GM19397 (cell line): Measurements from ENCODE around the gene TMEM115.

Experiments
- ATAC-seq: cut with Tn5 transposase; IDR thresholded peaks from one replicate; pipeline ENCODE4 v1.9.1; 2021; ENCODE audit warnings: mild to moderate bottlenecking, moderate library complexity; ENCODE audit not compliant: unreplicated experiment

TMEM115 gene

DNA sequence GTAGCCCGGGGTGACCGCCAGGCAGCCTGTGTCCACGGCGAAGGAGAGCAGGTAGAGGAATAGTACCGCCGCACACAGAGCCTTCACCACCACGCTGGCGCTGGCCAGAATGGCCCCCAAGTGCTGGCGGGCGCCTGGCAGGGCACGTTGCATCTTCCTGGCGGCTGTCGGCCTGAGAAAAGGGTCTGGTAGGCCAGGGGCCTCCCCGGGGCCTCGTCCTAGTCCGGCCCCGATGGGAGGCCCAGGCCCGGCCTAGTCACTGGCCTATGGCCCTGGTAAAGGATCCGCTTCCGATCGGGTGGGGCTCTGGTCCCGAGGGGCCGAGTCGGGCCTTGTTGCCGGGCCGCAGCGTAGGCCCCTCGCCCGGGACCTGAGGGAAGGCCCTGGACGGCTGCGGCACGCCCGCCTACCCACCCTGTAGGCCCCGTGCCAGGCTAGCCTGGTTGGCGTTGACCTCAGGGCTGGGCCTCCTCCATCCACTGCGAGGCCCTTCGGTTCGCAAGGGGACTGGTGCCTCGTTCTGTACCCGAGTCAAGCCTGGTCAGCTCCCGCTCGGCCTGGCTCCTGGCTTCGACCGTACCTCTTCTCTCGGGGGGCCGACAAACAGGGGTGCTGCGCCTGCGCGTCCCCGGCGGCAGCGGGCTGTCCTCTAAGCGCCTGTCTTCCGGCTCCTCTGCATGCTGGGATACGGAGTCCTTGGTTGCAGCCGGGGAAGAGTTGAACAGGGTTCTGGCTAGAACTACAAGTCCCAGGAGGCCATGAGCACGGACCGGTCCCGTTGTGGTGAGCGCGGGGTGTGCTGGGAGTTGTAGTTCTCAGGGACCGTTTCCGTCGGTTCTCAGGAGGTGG is at the start of gene TMEM115:
TSS of gene TMEM115 (minus strand) at position 611 of the 849 bp plus-strand sequence. CDS start at position 153, 458 bp downstream.
- peak; percentile 95 for ATAC-seq

DNA sequence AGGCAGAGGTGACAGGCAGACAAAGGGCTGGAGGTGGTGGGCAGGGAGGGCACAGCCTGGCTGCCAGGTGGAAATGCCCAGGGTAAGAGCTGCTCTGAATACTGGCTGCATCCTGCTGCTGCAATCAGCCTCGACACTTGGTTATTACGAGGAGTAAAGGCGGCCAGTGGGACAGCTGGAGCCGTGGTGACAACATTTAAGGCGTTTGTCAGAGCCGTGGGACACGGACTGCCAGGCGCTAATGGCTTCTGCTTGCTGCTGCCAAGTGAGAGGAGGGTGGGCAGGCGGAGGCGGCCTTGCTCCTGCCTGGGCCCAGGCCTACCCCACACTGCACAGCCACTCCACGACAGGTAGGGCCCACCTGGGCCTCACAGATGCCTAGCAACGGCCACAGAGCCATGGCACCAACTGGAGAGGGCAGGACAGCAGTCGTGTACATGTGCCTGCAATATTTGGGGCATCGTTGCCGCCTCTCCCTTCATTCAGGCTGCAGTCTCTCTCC is 49.2 kb upstream of the TMEM115 start:
- no peak for ATAC-seq

- ATAC-seq: no peak
Measured at GRCh38 chr3:50406487-50406886, 47.2 kb upstream of the TMEM115 start.

DNA sequence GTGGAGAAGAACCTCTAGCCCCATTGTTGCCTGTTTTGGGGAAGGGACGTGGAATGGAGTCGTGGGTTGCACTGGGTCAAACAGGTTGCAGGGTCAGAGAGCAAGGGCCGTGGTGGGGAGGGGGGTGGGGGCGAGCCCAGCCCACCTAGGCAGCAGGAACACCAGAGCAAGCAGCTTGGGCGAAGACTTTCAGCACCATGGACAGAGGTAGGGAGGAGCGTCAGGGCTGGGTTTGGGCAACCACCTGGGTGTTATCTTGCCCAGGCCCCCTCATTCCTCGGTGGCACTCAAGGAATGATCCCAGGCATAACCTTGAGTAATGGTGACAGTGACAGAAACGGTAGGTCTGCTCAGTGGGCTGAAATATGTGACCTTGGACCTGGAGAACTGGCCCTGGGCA is 45.9 kb upstream of the TMEM115 start:
- no peak for ATAC-seq

GRCh38 chr3:50401978-50402595 is 42.8 kb upstream of the TMEM115 start:
- ATAC-seq: no peak

- no peak for ATAC-seq
Measured at GRCh38 chr3:50396502-50396901, 37.2 kb upstream of the TMEM115 start.

GRCh38 chr3:50395070-50395860 is 35.9 kb upstream of the TMEM115 start:
- ATAC-seq: no peak

DNA sequence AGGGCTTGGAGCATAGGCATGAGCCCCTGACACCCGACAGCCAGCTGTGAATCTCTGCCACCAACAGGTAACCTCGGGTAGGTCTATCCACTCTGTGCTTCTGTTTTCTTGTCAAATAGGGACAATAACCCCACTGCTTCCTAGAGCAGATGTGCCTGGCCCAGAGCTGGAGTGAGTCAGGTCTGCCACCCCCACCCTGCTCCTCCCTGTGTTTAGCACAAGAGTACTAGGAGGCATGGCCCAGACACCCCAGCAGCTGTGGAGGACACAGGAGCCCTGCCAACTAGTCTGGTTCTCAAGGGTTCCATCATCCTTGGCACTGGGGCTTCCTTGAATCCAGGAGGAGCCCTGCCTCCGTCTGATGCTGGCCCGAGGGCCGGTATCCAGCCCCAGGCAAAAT is 33.7 kb upstream of the TMEM115 start:
- ATAC-seq: no peak

DNA sequence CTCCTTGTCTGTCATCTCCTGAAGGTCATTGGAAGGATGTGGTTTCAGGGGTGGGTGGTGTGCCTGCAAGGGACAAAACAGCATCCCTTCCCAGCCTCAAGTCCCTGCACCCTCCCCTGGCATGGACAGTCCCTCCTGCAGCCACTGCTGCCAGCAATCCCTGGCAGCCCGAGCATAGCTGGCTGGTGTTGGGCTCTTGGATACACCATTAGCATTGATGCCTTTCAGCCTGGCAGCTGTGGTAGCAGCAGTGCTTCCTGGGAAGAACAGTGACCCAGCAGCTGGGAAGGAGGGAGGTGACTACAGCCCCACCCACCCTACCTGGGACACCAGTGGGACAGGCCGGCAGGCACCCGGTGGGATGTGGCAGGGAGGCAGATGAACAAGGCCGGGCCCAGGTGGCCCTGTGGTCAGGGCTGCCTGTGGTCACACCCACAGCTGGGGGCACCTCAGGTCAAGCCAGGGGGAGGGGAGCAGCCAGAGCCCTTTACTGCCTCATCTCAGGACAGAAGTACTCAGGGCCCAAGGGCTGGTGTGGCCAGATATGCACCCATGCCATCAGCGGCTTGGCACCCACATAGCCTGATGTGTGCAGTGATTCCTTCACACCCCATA is 32.9 kb upstream of the TMEM115 start:
- ATAC-seq: no peak

GRCh38 chr3:50390508-50391224 is 31.3 kb upstream of the TMEM115 start:
- no peak for ATAC-seq

DNA sequence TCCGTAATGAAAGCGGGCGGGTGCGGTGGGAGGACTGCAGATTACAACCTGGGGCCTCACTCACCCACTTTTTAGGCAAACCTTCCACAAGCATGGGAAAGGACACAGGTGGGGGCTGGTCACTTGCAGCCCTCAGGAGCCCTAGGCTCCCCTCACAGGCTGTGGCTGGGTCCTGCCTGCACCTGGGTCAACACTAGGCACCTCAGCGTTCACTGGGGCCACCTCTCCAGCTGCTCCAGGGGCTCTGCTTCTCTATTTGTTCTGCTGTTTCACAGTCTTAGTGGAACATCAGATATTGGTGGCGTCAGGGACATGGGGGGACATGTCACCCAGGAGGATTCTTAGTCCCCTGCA is 30.1 kb upstream of the TMEM115 start:
- ATAC-seq: no peak

DNA sequence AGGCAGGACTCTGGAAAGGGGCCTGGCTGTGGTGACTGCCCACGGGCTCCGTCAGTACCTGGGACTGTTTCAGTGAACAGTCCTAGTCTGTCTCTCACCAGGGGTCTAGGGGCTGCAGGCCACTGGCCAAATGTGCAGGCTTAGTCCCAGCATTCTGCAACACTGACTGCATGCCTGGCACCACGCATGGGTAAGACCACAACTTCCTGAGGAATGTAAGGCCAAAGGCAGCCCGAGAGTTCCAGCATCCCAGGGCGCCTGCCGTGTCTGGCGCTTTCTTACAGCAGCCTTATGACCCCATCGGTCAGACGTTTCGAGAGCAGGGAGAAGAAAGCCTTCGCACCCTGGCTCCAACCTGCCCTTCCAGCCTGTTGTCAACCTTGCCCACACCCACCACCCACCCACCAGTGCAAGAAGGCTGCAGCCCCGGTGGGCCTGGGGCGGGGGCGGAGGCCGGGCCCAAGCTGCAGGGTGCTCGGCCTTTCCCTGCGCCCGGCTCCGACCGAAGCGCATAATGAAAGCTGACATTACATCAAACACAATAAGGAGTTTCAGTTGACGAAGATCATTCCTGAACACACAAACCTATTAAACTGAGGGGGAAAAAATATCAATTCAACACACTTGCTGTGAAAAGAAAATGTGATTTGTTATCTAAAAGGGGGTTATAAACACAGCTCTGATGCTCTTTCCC is 29.5 kb upstream of the TMEM115 start:
- no peak for ATAC-seq

DNA sequence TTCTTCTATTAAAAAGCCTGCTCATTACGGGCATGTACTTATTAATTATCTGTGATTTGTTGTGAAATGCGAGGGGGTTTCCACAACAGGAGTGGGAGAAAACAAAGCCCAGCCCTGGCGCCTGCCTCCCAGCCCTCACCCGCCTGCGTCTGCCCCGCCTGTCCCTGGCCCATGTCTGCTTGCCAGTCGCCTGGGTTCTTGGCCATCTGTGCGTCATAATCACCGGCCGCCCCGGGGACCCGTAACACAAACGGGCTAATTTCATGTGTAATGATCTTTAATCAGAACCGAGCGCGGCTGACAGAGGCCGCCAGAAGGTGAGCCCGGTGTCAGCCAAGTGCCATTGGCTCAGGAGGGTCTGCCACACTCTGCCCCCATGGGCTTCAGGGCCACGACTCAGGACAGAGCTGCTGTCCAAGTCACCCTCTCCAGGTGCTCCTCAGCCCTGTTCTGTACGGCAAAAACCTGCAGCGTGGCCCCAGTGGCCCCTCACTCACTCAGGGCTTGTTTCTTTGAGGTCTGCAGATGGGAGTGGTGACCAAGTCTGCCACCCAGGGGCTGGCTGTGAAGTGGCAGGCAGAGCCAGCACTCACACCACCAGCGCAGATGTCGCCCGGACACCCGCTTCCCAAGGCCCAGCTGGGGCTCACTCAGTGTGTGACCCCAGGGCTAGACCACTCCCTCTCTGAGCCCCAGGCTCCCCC is 28.8 kb upstream of the TMEM115 start:
- no peak for ATAC-seq

DNA sequence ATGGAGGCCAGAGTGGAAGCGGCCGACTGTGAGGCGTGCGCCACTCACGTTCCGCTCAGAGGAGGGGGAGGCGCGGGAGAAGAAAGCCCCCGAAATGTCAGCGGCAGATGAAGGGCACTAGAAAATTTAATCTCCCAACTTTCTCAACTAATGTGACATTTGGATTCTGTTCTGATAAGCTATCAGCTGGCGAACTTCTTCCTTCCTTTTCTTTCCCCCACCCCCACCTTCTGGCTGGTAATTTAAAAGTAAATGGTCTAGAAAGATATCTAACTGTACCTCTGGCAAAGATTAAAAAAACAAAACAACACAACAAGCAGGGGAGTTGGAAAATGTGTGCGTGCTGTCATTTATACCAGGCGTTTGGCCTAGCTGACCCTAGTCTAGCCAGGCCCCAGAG is 26.4 kb upstream of the TMEM115 start:
- ATAC-seq: no peak

- ATAC-seq: no peak
Measured at GRCh38 chr3:50383750-50384149, 24.4 kb upstream of the TMEM115 start.

DNA sequence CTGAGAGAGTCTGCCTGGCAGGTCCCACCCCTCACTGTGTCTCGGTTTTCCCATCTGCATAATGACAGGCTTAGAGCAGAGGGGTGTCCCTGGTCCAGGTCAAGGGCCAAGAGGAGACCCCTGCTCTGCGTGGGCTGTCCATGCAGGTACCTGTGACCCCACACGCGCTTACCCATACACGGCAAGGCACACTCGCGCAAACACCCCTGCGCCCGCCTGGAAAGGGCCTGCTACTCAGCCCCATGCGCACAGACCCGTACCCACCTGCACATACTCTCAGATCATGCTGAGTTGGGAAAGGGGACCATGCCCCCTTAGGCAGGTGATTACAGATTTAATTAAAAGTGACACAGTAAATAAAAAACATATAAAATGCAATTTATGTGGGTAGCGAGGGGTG is 23.4 kb upstream of the TMEM115 start:
- no peak for ATAC-seq

- ATAC-seq: no peak
Measured at GRCh38 chr3:50381383-50381782, 22.1 kb upstream of the TMEM115 start.

DNA sequence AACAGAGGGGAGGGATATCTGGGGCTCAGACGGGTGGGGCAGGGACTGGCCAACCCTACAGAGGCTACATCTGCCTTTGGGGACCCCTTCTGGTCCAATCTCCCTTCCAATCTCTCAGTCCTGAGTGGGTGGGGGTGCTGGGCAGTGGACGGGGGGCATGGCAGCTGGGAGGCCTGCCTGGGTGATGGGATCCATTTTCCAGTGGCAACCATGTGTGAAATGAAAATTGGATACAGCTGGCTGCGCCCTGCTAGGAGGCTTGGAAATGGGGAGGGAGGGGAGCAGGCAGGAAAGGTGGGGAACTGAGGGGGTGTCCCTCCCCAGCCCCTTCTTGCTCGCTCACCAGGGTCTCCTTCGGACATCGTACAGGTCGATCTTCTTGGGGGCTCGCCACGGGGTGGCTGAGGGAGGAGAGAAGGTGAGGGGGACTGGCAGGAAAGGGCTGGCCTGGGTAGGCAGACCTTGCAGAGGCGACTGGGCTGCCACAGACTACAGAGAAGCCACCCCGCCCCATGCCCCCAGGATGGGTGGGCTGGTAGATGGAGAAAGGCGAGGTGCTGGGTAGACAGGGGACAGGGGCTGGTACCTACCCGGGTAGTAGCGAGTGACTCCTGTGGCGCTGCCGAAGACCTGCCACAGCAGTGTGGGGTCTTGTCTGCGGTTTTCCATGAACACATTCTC is 21.2 kb upstream of the TMEM115 start:
- ATAC-seq: no peak

GRCh38 chr3:50378757-50379156 is 19.4 kb upstream of the TMEM115 start:
- no peak for ATAC-seq
